ENCODE measurements around the gene PGAM2.
A peak's percentile ranks its signal among the peaks of the same experiment; 100 is the strongest.

The PGAM2 gene

GRCh38 chr7:44082541-44083207 lies 17.3 kb upstream of the PGAM2 start:
- DNase-seq, result peak; percentile 100

- DNase-seq, result no peak
These were observed 15.9 kb upstream of the PGAM2 start for GRCh38 chr7:44081266-44081748.

GRCh38 chr7:44080686-44081265 lies 15.4 kb upstream of the PGAM2 start:
- DNase-seq, result no peak

- DNase-seq, result no peak
These were observed 14.8 kb upstream of the PGAM2 start for GRCh38 chr7:44080118-44080517.

GRCh38 chr7:44079331-44080021 lies 14.1 kb upstream of the PGAM2 start:
- no peak for DNase-seq

- no peak for DNase-seq
These were observed 13.2 kb upstream of the PGAM2 start for GRCh38 chr7:44078521-44078920.

GRCh38 chr7:44077681-44078091 lies 12.3 kb upstream of the PGAM2 start:
- no peak for DNase-seq

GRCh38 chr7:44077061-44077460 lies 11.7 kb upstream of the PGAM2 start:
- DNase-seq, result no peak

GRCh38 chr7:44076101-44076895 lies 10.9 kb upstream of the PGAM2 start:
- DNase-seq, result no peak

- no peak for DNase-seq
These were observed 10.1 kb upstream of the PGAM2 start for GRCh38 chr7:44075296-44076075.

GRCh38 chr7:44074349-44074695 lies 9.0 kb upstream of the PGAM2 start:
- DNase-seq, result no peak

- peak; percentile 70 for DNase-seq
These were observed 8.4 kb upstream of the PGAM2 start for GRCh38 chr7:44073664-44074348.

- DNase-seq, result peak; percentile 80
These were observed 7.2 kb upstream of the PGAM2 start for GRCh38 chr7:44072364-44073231.

- no peak for DNase-seq
These were observed 6.5 kb upstream of the PGAM2 start for GRCh38 chr7:44071726-44072363.

GRCh38 chr7:44068054-44068453 lies 2.7 kb upstream of the PGAM2 start:
- DNase-seq, result no peak

- DNase-seq, result peak; percentile 22
These were observed 1.9 kb upstream of the PGAM2 start for GRCh38 chr7:44067064-44067951.

- peak; percentile 33 for DNase-seq
These were observed 1.2 kb upstream of the PGAM2 start for GRCh38 chr7:44066494-44067063.

- DNase-seq, result peak; percentile 22
These were observed 719 bp upstream of the PGAM2 start for GRCh38 chr7:44066111-44066460.

All from femur (tissue), 1 donor.